ENCODE data around the gene ERMN. TPM values are rescaled to one million over a fixed set of nuclear protein-coding genes. Genes with fewer than 3 reads are reported as not detected.

ERMN gene
- total RNA-seq, 4 donors from 2014 or later, result not detected

- intact Hi-C loops (cut with DNase I; ENCODE audit: low total_unique reads) (no loop called here), in situ Hi-C loops (cut with MboI; ENCODE audit: low sequenced_read_pairs in 4 of 4) (loop anchor here in 1 of 4 donors (25.0 kb wide), 1 partner anchor 711 kb away; no protein-coding TSS in a partner anchor)
- H3K27me3 ChIP-seq, result no peaks in the 10 kb centered on the region
- TF ChIP-seq POLR2A (IDR thresholded peaks at IDR 0.05) (no peak), CTCF (IDR thresholded peaks at IDR 0.05 in 4 of 5, conservative IDR thresholded peaks at IDR 0.05 in 1 of 5) (no peak)
- no peaks in the 10 kb centered on the region for H3K36me3 ChIP-seq
- ATAC-seq (no peak), DNase-seq (no peak)
- no peaks in the 10 kb centered on the region for H3K4me1 ChIP-seq
- H3K9me3 ChIP-seq, result no peaks in the 10 kb centered on the region
- H3K4me3 ChIP-seq, result no peak overlapping the region
- H3K27ac ChIP-seq, result no peak overlapping the region
Observed at GRCh38 chr2:157301307-157301706, 24.3 kb downstream of the ERMN start.

- no peaks in the 10 kb centered on the region for H3K36me3 ChIP-seq
- intact Hi-C loops (cut with DNase I; ENCODE audit: low total_unique reads), result no loop called here
- H3K9me3 ChIP-seq, result no peaks in the 10 kb centered on the region
- in situ Hi-C loops (cut with MboI; ENCODE audit: low sequenced_read_pairs in 4 of 4), result no loop called here
- ATAC-seq (no peak), DNase-seq (no peak)
- no peak overlapping the region for H3K4me3 ChIP-seq
- no peaks in the 10 kb centered on the region for H3K4me1 ChIP-seq
- no peaks in the 10 kb centered on the region for H3K27me3 ChIP-seq
- TF ChIP-seq CTCF (IDR thresholded peaks at IDR 0.05 in 4 of 5, conservative IDR thresholded peaks at IDR 0.05 in 1 of 5) (no peak), POLR2A (IDR thresholded peaks at IDR 0.05) (no peak)
- H3K27ac ChIP-seq, result no peak overlapping the region
Observed at GRCh38 chr2:157296958-157297357, 28.7 kb downstream of the ERMN start.

GRCh38 chr2:157296490-157296889, 29.1 kb downstream of the ERMN start:
- no peak overlapping the region for H3K4me3 ChIP-seq
- no peaks in the 10 kb centered on the region for H3K36me3 ChIP-seq
- DNase-seq (no peak), ATAC-seq (no peak)
- no peaks in the 10 kb centered on the region for H3K27me3 ChIP-seq
- no peak overlapping the region for H3K27ac ChIP-seq
- H3K4me1 ChIP-seq, result no peaks in the 10 kb centered on the region
- no peaks in the 10 kb centered on the region for H3K9me3 ChIP-seq
- in situ Hi-C loops (cut with MboI; ENCODE audit: low sequenced_read_pairs in 4 of 4), result no loop called here
- TF ChIP-seq POLR2A (IDR thresholded peaks at IDR 0.05), result no peak
- TF ChIP-seq CTCF (IDR thresholded peaks at IDR 0.05 in 4 of 5, conservative IDR thresholded peaks at IDR 0.05 in 1 of 5), result no peak
- intact Hi-C loops (cut with DNase I; ENCODE audit: low total_unique reads), result no loop called here

GRCh38 chr2:157292853-157293252, 32.8 kb downstream of the ERMN start:
- Histone ChIP-seq H3K36me3 (no peaks in the 10 kb centered on the region), H3K27me3 (no peaks in the 10 kb centered on the region), H3K27ac (no peak overlapping the region), H3K4me3 (no peak overlapping the region), H3K4me1 (no peaks in the 10 kb centered on the region), H3K9me3 (no peaks in the 10 kb centered on the region)
- no peak for ATAC-seq
- in situ Hi-C loops (cut with MboI; ENCODE audit: low sequenced_read_pairs in 4 of 4), result no loop called here
- DNase-seq, result no peak
- TF ChIP-seq CTCF (IDR thresholded peaks at IDR 0.05 in 4 of 5, conservative IDR thresholded peaks at IDR 0.05 in 1 of 5) (no peak), POLR2A (IDR thresholded peaks at IDR 0.05) (no peak)
- intact Hi-C loops (cut with DNase I; ENCODE audit: low total_unique reads), result no loop called here

GRCh38 chr2:157291018-157291417, 34.6 kb downstream of the ERMN start:
- H3K27me3 ChIP-seq, result no peaks in the 10 kb centered on the region
- H3K4me3 ChIP-seq, result no peak overlapping the region
- ATAC-seq (no peak), DNase-seq (no peak)
- in situ Hi-C loops (cut with MboI; ENCODE audit: low sequenced_read_pairs in 4 of 4) (no loop called here), intact Hi-C loops (cut with DNase I; ENCODE audit: low total_unique reads) (no loop called here)
- no peak overlapping the region for H3K27ac ChIP-seq
- no peaks in the 10 kb centered on the region for H3K36me3 ChIP-seq
- TF ChIP-seq CTCF (IDR thresholded peaks at IDR 0.05 in 4 of 5, conservative IDR thresholded peaks at IDR 0.05 in 1 of 5) (no peak), POLR2A (IDR thresholded peaks at IDR 0.05) (no peak)
- no peaks in the 10 kb centered on the region for H3K9me3 ChIP-seq
- H3K4me1 ChIP-seq, result no peaks in the 10 kb centered on the region

Data from gastrocnemius medialis (tissue), 4 donors.